ENCODE results near the gene PERM1.

Gene PERM1

GRCh38 chr1:932776-933602 lies 48.9 kb downstream of the PERM1 start:
- no peak for DNase-seq

- no peak for DNase-seq
Observed at GRCh38 chr1:932173-932510, 49.8 kb downstream of the PERM1 start.

GRCh38 chr1:931380-932172 lies 50.3 kb downstream of the PERM1 start:
- DNase-seq, result no peak

GRCh38 chr1:930633-931138 lies 51.2 kb downstream of the PERM1 start:
- no peak for DNase-seq

DNA sequence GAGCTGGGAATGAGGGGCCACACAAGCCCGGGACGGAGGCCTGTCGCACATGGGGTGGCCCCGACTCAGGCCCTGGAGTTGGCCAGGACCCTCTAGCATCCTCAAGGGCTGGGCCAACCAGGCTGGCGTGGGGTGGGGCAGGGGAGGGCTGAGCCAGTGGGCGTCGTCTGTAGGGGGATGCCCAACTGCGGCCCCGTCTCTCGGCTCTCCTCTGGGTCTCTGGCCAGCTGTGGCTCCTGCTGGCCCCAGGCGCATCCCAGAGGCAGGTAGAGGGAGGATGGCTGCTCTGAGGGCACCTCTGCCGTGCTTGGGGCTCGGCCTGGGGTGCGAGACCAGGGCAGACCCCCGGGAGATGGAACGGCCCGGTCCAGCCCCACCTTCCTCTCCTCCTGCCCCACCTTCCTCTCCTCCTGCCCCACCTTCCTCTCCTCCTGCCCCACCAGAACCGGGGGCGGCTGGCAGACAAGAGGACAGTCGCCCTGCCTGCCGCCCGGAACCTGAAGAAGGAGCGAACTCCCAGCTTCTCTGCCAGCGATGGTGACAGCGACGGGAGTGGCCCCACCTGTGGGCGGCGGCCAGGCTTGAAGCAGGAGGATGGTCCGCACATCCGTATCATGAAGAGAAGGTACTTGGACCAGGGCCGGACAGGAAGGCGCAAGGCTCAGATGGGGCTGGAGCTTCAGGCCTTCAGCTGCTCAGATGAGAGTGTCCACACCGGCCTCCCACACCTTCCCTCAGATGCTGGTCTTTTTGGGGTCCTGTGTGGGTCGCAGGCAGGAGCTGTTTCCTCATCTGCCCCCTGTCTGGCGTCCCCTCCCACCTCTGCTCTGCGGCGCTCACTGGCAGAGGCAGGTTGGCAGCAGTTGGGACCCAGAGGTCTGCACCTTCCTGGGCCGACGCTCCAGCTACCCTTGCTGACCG lies 51.9 kb downstream of the PERM1 start:
- DNase-seq, result no peak

GRCh38 chr1:928825-929661 lies 52.9 kb downstream of the PERM1 start:
- DNase-seq, result no peak

GRCh38 chr1:927748-928147 lies 54.1 kb downstream of the PERM1 start:
- DNase-seq, result no peak

DNA sequence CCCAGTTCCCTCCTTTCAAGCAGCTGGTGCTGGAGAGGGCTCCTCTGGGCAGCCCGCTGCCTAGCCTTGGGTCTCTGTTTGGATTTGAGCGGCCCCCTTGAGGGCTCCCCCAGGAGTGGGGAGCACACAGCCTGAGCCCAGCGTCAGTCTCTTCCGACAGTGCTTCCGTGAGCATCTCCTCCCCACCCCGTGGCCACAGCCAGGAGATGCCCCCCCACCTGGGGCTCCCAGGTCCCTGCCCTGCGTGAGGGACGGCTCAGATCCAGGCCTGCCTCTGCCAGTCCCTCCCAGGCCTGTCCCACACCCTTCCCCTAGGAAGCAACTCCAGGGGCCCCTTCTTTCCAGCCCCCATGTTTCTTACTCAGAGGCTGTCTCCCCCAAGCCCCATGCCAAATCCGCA lies 54.7 kb downstream of the PERM1 start:
- DNase-seq, result no peak

DNA sequence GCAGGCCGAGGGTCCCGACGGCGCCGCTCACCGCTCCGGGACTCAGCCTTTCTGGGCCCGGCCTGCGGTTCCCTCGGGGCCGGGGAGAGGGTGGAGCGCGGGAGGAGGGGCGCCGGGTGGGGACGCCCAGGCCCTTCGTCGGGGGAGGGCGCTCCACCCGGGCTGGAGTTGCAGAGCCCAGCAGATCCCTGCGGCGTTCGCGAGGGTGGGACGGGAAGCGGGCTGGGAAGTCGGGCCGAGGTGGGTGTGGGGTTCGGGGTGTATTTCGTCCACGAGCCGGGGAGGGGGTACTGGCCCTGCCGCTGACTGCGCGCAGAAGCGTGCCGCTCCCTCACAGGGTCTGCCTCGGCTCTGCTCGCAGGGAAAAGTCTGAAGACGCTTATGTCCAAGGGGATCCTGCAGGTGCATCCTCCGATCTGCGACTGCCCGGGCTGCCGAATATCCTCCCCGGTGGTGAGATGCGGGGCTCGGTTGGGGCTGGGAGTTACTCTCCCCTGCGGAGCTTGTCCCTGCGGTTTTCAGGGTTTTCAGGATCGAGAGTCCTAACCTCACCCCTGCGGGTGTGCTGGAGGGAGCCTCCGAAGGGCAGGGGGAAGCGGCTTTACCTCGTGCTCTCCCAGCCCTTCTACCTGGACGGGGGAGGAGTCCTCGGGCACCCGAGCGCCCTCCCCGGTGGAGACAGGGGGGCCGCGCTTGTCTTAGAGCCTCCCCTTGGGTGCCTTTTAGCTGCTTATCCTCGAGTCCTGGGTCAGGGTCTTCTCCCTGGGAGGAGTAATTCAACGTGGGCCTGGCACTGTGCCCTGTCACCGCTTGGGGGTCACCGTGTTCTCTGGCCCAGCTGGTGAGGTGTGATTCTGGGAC lies 56.1 kb downstream of the PERM1 start:
- no peak for DNase-seq
